Measurements from ENCODE around the gene SELENOW. TPM values are rescaled to one million over a fixed set of nuclear protein-coding genes. Genes with fewer than 3 reads are reported as not detected.
A peak's percentile ranks its signal among the peaks of the same experiment; 100 is the strongest.

SELENOW gene
- total RNA-seq, 2 donors from 2014 or later, result 89.5 to 101 TPM

DNA sequence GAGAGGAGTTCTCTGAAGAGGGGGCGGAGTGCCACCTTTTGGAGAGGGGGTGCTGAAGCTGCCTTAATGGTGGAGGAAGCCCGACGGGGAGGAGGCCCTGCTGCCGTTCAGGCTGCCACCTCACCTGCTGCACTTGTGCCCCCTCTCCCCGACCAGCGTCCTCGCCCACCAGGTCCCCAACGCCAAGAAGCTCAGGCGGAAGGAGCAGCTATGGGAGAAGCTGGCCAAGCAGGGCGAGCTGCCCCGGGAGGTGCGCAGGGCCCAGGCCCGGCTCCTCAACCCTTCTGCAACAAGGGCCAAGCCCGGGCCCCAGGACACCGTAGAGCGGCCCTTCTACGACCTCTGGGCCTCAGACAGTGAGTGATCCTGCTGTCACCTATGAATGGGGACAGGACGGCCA lies 27.8 kb upstream of the SELENOW start:
- Mint-ChIP-seq H3K27me3 (no peaks in the 10 kb centered on the region), H3K4me1 (peaks cover 15% of the 10 kb centered on the region), H3K4me3 (peak overlapping the region; percentile 31), H3K27ac (no peak overlapping the region), H3K36me3 (ENCODE audit: low read depth) (peaks cover 2% of the 10 kb centered on the region)
- ATAC-seq (no peak), DNase-seq (no peak)
- H3K9me3 ChIP-seq (ENCODE audit: control insufficient read depth, low read length, poor library complexity, severe bottlenecking), result no peaks in the 10 kb centered on the region

DNA sequence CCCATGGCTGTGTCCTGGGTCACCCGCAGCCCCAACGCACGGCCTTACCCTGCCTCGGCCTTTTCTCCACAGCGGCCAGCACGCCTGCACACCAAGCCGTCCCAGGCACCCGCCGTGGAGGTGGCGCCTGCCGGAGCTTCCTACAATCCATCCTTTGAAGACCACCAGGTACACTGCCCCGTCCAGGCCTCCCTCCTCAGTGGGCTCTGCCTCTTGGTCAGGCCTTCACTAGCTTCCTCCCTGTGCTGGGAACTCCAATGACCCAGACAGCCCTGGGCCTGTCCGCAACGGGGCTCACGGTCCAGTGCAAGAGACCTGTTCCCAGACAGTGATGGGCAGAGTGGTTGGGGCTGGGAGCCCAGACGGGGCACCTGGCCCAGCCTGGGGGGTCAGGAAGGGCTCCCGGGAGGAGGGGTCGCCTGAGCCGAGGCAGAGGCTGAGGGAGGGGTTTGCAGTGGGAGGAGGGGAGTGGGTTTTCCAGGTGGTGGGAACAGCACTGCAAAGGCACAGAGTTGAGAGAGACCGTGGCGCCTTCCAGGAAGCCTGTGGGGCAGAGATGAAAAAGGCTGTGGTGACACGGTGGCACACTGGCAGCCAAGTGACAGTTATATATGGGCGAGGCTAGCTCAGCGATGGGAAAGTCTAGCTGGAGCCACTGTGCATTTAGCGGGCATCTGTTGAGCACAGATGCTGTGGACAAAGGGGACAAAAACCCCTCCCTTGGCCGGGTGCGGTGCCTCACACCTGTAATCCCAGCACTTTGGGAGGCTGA lies 25.9 kb upstream of the SELENOW start:
- no peaks in the 10 kb centered on the region for H3K27me3 Mint-ChIP-seq
- ATAC-seq, result no peak
- no peaks in the 10 kb centered on the region for H3K9me3 ChIP-seq (ENCODE audit: control insufficient read depth, low read length, poor library complexity, severe bottlenecking)
- H3K4me1 Mint-ChIP-seq, result peaks cover 19% of the 10 kb centered on the region
- no peak overlapping the region for H3K4me3 Mint-ChIP-seq
- H3K36me3 Mint-ChIP-seq (ENCODE audit: low read depth), result peaks cover 9% of the 10 kb centered on the region
- DNase-seq, result no peak
- H3K27ac Mint-ChIP-seq, result peak overlapping the region; percentile 89

DNA sequence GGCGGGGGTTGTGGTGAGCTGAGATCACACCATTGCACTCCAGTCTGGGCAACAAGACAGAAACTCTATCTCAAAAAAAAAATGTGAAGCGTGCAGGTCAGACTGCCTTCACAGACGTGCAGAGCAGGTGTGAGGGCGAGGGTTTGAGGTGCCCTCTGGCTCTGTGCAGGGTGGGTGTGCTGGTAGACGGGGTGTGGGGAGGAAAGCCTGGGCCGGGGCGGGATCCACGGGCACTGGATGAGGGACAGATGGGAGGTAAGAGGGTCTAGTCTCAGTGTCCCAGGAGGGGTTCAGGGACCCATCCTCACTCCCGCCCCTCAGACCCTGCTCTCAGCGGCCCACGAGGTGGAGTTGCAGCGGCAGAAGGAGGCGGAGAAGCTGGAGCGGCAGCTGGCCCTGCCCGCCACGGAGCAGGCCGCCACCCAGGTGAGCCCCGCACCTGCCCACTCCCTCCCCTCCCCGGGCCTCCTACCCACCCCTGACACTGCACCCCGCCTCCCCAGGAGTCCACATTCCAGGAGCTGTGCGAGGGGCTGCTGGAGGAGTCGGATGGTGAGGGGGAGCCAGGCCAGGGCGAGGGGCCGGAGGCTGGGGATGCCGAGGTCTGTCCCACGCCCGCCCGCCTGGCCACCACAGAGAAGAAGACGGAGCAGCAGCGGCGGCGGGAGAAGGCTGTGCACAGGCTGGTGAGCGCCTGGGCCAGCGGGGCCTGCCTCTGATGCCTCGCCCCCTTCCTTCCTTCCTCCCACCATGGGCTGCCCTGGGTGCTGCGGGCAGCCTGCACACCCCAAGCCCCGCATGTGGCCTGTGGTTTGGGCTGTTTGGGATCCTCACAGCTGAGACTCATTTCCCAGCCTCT lies 24.1 kb upstream of the SELENOW start:
- H3K27me3 Mint-ChIP-seq, result no peaks in the 10 kb centered on the region
- peak overlapping the region; percentile 89 for H3K27ac Mint-ChIP-seq
- H3K36me3 Mint-ChIP-seq (ENCODE audit: low read depth), result peaks cover 11% of the 10 kb centered on the region
- peaks cover 10% of the 10 kb centered on the region for H3K4me1 Mint-ChIP-seq
- ATAC-seq (peak; percentile 12), DNase-seq (no peak)
- no peak overlapping the region for H3K4me3 Mint-ChIP-seq
- H3K9me3 ChIP-seq (ENCODE audit: control insufficient read depth, low read length, poor library complexity, severe bottlenecking), result no peaks in the 10 kb centered on the region

DNA sequence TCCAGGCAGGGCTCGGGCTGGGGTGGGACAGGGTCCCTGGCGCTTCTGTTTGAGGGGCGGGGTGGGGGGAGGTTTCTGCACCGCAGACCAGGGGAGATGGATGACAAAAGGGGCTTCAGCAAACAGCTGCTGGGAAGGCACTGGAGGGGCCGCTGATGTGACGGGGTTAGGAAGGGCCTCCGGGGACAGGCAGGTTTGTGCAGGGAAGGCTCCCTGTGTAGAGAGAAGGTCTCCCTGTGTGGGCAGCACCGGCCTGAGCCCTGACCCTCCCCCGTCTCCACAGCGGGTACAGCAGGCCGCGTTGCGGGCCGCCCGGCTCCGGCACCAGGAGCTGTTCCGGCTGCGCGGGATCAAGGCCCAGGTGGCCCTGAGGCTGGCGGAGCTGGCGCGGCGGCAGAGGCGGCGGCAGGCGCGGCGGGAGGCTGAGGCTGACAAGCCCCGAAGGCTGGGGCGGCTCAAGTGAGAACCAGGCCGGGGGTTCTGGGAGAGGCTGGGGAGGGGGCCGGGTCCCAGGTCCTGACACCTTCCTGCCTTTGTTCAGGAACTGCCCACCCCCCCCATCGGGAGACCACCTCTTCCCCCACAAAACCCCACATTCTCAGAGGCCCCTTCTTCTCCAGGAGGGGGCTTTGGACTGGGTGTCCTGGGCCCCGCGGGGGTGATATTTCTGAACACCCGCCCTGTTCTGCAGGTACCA lies 23.3 kb upstream of the SELENOW start:
- H3K27me3 Mint-ChIP-seq, result no peaks in the 10 kb centered on the region
- H3K4me3 Mint-ChIP-seq, result no peak overlapping the region
- DNase-seq (no peak), ATAC-seq (no peak)
- peaks cover 11% of the 10 kb centered on the region for H3K36me3 Mint-ChIP-seq (ENCODE audit: low read depth)
- no peaks in the 10 kb centered on the region for H3K9me3 ChIP-seq (ENCODE audit: control insufficient read depth, low read length, poor library complexity, severe bottlenecking)
- no peak overlapping the region for H3K27ac Mint-ChIP-seq
- H3K4me1 Mint-ChIP-seq, result peaks cover 10% of the 10 kb centered on the region

DNA sequence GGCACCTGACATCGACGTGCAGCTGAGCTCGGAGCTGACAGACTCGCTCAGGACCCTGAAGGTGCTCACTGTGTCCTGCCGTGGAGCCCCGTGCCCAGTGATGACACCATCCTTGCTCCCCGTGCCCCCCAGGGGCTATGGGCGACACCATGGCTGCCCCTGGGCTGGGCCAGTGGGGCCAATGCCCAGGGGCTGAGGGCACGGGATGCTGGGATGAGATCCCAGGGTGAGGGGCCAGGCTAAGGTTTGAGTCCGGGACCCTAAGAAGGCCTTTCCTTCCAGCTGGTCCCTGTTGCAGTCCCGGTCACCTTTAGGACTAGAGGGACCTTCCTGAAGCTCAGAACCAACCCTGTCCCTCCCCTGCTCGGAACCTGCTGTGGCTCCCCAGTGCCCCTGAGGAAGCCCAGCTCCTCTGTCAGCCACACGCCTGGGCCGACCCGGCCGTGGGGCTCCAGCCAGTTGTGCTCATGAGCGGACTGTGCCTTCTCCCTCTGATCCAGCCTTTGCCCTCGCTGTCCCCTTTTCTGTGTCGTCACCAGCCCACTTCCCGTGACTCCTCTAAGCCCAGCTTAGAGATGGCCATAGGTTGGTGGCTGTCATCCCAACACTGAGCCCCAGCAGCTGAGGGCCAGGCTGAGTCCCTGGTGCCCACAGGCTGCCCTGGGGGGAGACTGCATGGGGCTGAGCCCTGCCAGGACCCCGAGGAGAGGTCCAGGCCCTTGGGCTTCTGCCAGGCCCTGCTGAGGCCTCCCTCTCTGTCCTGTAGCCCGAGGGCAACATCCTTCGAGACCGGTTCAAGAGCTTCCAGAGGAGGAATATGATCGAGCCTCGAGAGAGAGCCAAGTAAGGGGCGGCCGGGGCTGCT lies 22.5 kb upstream of the SELENOW start:
- peaks cover 7% of the 10 kb centered on the region for H3K4me1 Mint-ChIP-seq
- H3K27me3 Mint-ChIP-seq, result no peaks in the 10 kb centered on the region
- ATAC-seq (no peak), DNase-seq (no peak)
- peaks cover 11% of the 10 kb centered on the region for H3K36me3 Mint-ChIP-seq (ENCODE audit: low read depth)
- no peak overlapping the region for H3K4me3 Mint-ChIP-seq
- peak overlapping the region; percentile 80 for H3K27ac Mint-ChIP-seq
- no peaks in the 10 kb centered on the region for H3K9me3 ChIP-seq (ENCODE audit: control insufficient read depth, low read length, poor library complexity, severe bottlenecking)

DNA sequence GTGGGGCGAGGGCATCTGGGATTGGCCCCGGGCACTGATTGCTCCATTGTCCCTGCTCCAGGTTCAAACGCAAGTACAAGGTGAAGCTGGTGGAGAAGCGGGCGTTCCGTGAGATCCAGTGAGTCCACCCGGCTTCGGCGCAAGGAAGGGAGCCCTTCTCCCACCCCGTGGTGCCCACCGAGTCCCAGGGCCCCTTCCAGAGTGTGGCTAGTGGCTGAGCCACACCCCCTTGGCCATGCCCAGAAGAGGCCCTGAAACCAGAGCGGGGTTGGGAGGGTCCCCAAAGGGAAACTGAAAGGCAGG lies 21.9 kb upstream of the SELENOW start:
- H3K27ac Mint-ChIP-seq, result peak overlapping the region; percentile 80
- H3K4me1 Mint-ChIP-seq, result peaks cover 7% of the 10 kb centered on the region
- ATAC-seq (no peak), DNase-seq (no peak)
- H3K36me3 Mint-ChIP-seq (ENCODE audit: low read depth), result peaks cover 11% of the 10 kb centered on the region
- H3K4me3 Mint-ChIP-seq, result no peak overlapping the region
- H3K9me3 ChIP-seq (ENCODE audit: control insufficient read depth, low read length, poor library complexity, severe bottlenecking), result no peaks in the 10 kb centered on the region
- H3K27me3 Mint-ChIP-seq, result no peaks in the 10 kb centered on the region

DNA sequence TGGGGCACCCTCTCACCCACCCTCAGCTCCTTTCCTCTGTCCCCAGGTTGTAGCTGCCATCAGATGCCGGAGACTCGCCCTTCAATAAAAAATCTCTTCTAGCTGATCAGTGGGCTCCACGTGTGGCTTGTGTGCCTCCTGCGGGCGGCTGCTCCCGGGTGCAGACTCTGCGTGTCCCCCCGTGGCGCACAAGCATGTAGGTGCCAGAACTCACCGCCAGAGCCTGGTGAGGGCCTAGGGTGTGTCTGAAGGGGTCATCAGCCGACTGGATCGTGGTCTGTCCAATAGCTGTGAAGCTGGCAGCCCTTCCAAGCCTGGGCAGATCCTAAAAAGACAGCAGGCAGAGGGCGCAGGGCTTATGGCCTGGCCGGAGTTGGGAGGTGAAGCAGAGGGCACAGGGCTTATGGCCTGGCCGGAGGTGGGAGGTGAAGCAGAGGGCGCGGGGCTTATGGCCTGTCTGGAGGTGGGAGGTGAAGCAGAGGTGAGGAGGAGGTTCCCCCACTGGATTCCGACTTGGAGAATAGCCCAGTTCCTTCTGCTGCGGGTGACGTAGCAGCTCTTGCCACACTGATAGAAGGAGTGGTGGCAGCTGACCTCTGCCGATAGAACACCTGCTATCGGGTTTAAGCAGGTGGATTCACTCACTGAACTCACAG lies 21.4 kb upstream of the SELENOW start:
- Mint-ChIP-seq H3K36me3 (ENCODE audit: low read depth) (peaks cover 11% of the 10 kb centered on the region), H3K4me3 (peak overlapping the region; percentile 31), H3K27me3 (no peaks in the 10 kb centered on the region), H3K27ac (peak overlapping the region; percentile 80), H3K4me1 (peaks cover 7% of the 10 kb centered on the region)
- no peak for DNase-seq
- no peaks in the 10 kb centered on the region for H3K9me3 ChIP-seq (ENCODE audit: control insufficient read depth, low read length, poor library complexity, severe bottlenecking)
- no peak for ATAC-seq

DNA sequence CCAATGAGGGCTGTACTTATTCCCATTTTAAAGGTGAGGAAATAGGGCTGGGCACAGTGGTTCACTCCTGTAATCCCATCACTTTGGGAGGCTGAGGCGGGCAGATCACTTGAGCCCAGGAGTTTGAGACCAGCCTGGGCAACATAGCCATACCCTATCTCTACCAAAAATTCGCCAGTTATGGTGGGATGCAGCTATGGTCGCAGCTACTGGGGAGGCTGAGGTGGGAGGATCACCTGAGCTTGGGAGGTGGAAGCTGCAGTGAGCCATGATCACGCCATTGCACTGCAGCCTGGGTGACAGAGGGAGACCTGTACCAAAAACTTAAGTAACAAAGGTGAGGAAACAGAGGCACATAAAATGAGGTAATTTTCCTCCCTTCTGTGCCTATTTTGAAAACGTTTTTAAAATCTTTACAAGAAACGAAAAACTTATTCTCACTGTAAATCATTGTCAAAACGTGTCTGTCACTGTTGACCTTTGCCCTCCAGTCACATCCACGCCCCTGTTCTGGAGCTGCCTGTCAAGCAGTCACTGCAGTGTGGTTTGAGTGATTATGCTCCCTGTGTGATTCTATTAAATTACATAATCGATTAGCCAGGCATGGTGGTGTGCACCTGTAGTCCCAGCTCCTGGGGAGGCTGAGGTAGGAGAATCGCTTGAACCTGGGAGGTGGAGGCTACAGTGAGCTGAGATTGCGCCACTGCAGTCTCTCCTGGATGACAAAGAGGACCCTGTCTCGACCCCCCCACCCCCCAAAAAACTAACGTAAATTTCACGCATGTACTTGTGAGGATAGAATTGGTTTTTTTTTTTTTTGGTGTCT lies 20.7 kb upstream of the SELENOW start:
- DNase-seq (no peak), ATAC-seq (no peak)
- Mint-ChIP-seq H3K27ac (peak overlapping the region; percentile 80), H3K36me3 (ENCODE audit: low read depth) (peaks cover 11% of the 10 kb centered on the region), H3K4me3 (peak overlapping the region; percentile 10), H3K27me3 (no peaks in the 10 kb centered on the region), H3K4me1 (peaks cover 7% of the 10 kb centered on the region)
- H3K9me3 ChIP-seq (ENCODE audit: control insufficient read depth, low read length, poor library complexity, severe bottlenecking), result no peaks in the 10 kb centered on the region

DNA sequence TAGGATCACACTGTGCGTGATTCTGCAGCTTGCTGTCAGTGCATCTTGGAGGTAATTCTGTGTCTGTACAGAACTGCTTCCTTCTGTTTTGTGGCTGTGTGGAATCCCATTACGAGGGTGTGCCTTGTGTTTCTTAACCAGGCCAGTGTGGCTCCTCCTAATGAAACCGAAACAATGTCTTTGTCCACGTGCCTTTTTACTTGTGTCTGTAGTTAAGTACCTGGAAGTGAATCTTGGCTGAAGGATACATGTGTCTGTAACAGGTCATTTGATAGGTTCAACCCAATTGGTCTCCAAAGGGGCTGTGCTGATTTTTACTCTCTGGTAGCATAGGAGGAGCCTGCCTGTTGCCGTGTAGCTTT lies 20.1 kb upstream of the SELENOW start:
- no peak for DNase-seq
- H3K27ac Mint-ChIP-seq, result peak overlapping the region; percentile 80

DNA sequence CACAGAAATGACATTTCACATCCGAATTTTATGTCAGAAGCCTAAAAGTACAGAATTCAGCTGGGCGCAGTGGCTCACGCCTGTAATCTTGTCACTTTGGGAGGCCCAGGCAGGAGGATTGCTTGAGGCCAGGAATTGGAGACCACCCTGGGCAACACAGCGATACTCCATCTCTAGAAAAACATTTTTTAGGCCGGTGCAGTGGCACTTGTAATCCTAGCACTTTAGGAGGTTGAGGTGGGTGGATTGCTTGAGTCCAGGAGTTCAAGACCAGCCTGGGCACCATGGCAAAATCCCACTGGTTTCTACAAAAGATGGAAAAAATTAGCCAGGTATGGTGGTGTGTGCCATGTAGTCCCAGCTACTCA lies 17.9 kb upstream of the SELENOW start:
- peak overlapping the region; percentile 66 for H3K27ac Mint-ChIP-seq
- no peak overlapping the region for H3K4me3 Mint-ChIP-seq
- H3K36me3 Mint-ChIP-seq (ENCODE audit: low read depth), result peaks cover 9% of the 10 kb centered on the region
- no peak for ATAC-seq
- peaks cover 9% of the 10 kb centered on the region for H3K4me1 Mint-ChIP-seq
- no peak for DNase-seq
- H3K27me3 Mint-ChIP-seq, result no peaks in the 10 kb centered on the region
- no peaks in the 10 kb centered on the region for H3K9me3 ChIP-seq (ENCODE audit: control insufficient read depth, low read length, poor library complexity, severe bottlenecking)

More for the DNA sequence above, 20.1 kb upstream of the SELENOW start:
- H3K9me3 ChIP-seq (ENCODE audit: control insufficient read depth, low read length, poor library complexity, severe bottlenecking), result no peaks in the 10 kb centered on the region
- ATAC-seq, result no peak
- Mint-ChIP-seq H3K4me3 (peak overlapping the region; percentile 10), H3K36me3 (ENCODE audit: low read depth) (peaks cover 11% of the 10 kb centered on the region), H3K27me3 (no peaks in the 10 kb centered on the region), H3K4me1 (peaks cover 7% of the 10 kb centered on the region)

DNA sequence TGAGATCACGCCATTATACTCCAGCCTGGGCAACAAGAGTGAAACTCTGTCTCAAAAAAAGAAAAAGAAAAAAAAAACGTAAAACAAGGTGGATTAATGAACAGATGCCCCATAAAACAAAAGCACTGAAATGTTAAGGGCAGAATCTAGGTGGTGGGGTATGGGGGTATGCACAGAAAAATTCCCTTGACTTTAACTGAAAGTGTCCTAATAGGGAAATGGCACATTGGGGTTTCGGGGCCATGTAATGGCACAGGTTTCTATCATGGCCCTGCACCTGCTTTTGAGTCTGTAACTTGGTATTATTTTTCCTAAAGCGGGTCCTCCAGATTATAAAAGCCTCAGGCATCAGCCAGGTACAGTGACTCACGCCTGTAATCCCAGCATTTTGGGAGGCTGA lies 16.9 kb upstream of the SELENOW start:
- Mint-ChIP-seq H3K4me1 (peaks cover 9% of the 10 kb centered on the region), H3K27me3 (no peaks in the 10 kb centered on the region), H3K27ac (peak overlapping the region; percentile 66), H3K4me3 (peak overlapping the region; percentile 36), H3K36me3 (ENCODE audit: low read depth) (peaks cover 7% of the 10 kb centered on the region)
- no peak for ATAC-seq
- no peak for DNase-seq
- H3K9me3 ChIP-seq (ENCODE audit: control insufficient read depth, low read length, poor library complexity, severe bottlenecking), result no peaks in the 10 kb centered on the region

DNA sequence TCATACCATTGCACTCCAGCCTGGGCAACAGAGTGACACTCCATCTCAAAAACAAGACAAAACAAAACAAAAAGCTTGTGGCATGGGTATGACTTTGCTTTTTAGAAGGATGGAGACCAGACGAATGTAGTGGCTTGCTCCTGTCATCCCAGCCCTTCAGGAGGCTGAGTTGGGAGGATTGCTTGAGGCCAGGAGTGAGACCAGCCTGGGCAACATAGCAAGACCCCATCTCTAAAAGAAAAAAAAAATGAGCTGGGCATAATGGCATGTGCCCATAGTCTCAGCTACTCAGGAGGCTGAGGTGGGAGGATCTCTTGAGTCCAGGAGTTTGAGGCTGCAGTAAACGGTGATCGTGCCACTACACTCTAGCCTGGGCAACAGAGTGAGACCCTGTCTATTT lies 16.4 kb upstream of the SELENOW start:
- DNase-seq, result no peak
- H3K9me3 ChIP-seq (ENCODE audit: control insufficient read depth, low read length, poor library complexity, severe bottlenecking), result no peaks in the 10 kb centered on the region
- H3K27ac Mint-ChIP-seq, result peak overlapping the region; percentile 66
- H3K27me3 Mint-ChIP-seq, result no peaks in the 10 kb centered on the region
- ATAC-seq, result peak; percentile 4
- H3K4me1 Mint-ChIP-seq, result peaks cover 6% of the 10 kb centered on the region
- no peak overlapping the region for H3K4me3 Mint-ChIP-seq
- H3K36me3 Mint-ChIP-seq (ENCODE audit: low read depth), result peaks cover 3% of the 10 kb centered on the region
